ENCODE data around the gene VPS37C.

- TF ChIP-seq CTCF (IDR thresholded peaks at IDR 0.05; ENCODE audit: low read length) (no peak), EZH2 (optimal IDR thresholded peaks at IDR 0.05; ENCODE audit: low read depth, low read length) (no peak), EZH2phosphoT487 (IDR thresholded peaks at IDR 0.05; ENCODE audit: low read length) (no peak)
These were observed 10.3 kb downstream of the VPS37C start for GRCh38 chr11:61150706-61151544.
